Measurements from ENCODE around the gene HDGF. TPM values are rescaled to one million over a fixed set of nuclear protein-coding genes. Genes with fewer than 3 reads are reported as not detected.

The HDGF gene
- total and polyA plus RNA-seq, 2 donors (not counting 3 experiments of a cell fraction or from before 2014, with no cell fraction given) = 95.1 to 298 TPM

- no peak overlapping the region for H2AFZ ChIP-seq (ENCODE audit: low read depth, low read length)
- no peak overlapping the region for H3K9ac ChIP-seq (replicated peaks; ENCODE audit: extremely low read depth, insufficient read depth, low read length)
- no peak for DNase-seq (ENCODE audit: low read depth, low spot score)
- intact Hi-C loops (cut with micrococcal nuclease) (no loop called here), dilution Hi-C loops (cut with MboI; ENCODE audit: extremely low pct_ligation_motif_present, low sequenced_read_pairs) (no loop called here)
- no peak overlapping the region for H3K4me3 ChIP-seq (replicated peaks in 1 of 3; ENCODE audit: insufficient read depth in 1 of 3, low read depth in 1 of 3, low read length in 3 of 3)
- H3K9me3 ChIP-seq (replicated peaks; ENCODE audit: control insufficient read depth, insufficient read depth, low read length) = no peaks in the 10 kb centered on the region
- no peak overlapping the region for H3K27ac ChIP-seq (ENCODE audit: insufficient read depth, low read depth, low read length)
- CTCF ChIA-PET = interaction anchor here (2.5 to 15.5 kb wide), 2 partner anchors 10 to 27 kb away, joined by 13 to 453 read pairs; no protein-coding TSS in a partner anchor
- TF ChIP-seq POLR2AphosphoS5 (IDR thresholded peaks at IDR 0.05; ENCODE audit: insufficient read depth, low read depth, low read length) (no peak), EZH2 (IDR thresholded peaks at IDR 0.05; ENCODE audit: borderline replicate concordance, low read depth, low read length, severe bottlenecking) (no peak), POLR2A (IDR thresholded peaks at IDR 0.05; ENCODE audit: low read depth, low read length) (no peak), GATA2 (IDR thresholded peaks at IDR 0.05; ENCODE audit: insufficient read depth, insufficient read length, low read depth, low read length) (no peak), FOS (IDR thresholded peaks at IDR 0.05; ENCODE audit: borderline replicate concordance, insufficient read depth, low read length) (no peak), MAX (IDR thresholded peaks at IDR 0.05; ENCODE audit: insufficient read depth, insufficient read length) (no peak), MYC (IDR thresholded peaks at IDR 0.05; ENCODE audit: low read depth, low read length) (no peak), JUN (IDR thresholded peaks at IDR 0.05; ENCODE audit: borderline replicate concordance, insufficient read depth, insufficient read length, low read depth) (no peak), CTCF (IDR thresholded peaks at IDR 0.05; ENCODE audit: extremely low read depth in 1 of 2, insufficient read depth in 1 of 2, low read depth in 1 of 2, low read length in 2 of 2) (no peak)
- H3K79me2 ChIP-seq (ENCODE audit: control insufficient read depth, insufficient read depth, low read length) = no peaks in the 10 kb centered on the region
- no peaks in the 10 kb centered on the region for H3K36me3 ChIP-seq (ENCODE audit: control insufficient read depth in 2 of 2, extremely low read depth in 1 of 2, insufficient read depth in 2 of 2, low read length in 2 of 2)
- no peaks in the 10 kb centered on the region for H3K4me1 ChIP-seq (ENCODE audit: control insufficient read depth, extremely low read depth, insufficient read depth, low read length)
- BruUV-seq (replicated peaks) = no TSS peak
- no peaks in the 10 kb centered on the region for H4K20me1 ChIP-seq (replicated peaks; ENCODE audit: control insufficient read depth, extremely low read depth, insufficient read depth, low read length)
- peaks cover 0 to 2% of the 10 kb centered on the region in 2 experiments for H3K27me3 ChIP-seq (ENCODE audit: control insufficient read depth in 2 of 2, insufficient read depth in 2 of 2, low read length in 2 of 2)
- no peak for FAIRE-seq
- H3K9me1 ChIP-seq (replicated peaks; ENCODE audit: control insufficient read depth, extremely low read depth, insufficient read depth, low read length) = no peaks in the 10 kb centered on the region
- POLR2A ChIA-PET = no interaction called here
- no peak overlapping the region for H3K4me2 ChIP-seq (ENCODE audit: insufficient read depth, low read length)
Observed at GRCh38 chr1:156698995-156699394, 52.5 kb downstream of the HDGF start.

Data from endothelial cell of umbilical vein (primary cell).